NCI-H1436 treated with DMSO at 0.1 percent for 48 hours (cell line): Measurements from ENCODE around the gene IGSF5.
"Not testable (repeated sequence)": the region's sequence is repeated elsewhere in the genome, so short reads cannot be mapped to it uniquely, and the experiment has no call there.

Source experiments
- DNase-seq: peaks from one replicate; lab custom pipeline; 2025; lab: John Stamatoyannopoulos, UW

IGSF5 gene

DNA sequence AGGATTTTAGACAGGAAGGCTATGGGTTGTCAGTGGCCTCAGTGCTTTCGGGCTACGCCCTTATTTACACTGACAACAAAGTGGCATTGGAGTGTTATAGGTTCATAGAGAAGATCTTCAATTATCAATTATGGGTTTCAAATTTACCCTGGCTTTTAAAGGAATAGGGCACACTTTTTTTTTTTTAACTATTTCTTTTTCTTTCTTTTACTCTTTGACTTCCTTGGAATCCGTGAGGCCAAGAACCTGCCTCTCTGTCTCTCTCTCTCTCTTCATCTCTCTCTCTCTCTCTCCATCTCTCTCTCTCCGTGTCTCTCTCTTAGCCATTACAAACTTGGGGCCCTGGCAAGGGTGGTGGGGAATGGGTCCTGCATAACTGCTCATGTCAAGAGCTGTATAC lies at the start of gene IGSF5:
Gene IGSF5 (plus strand): TSS at position 301 of the 400 bp plus-strand sequence. CDS start 327 bp downstream, outside the sequence.
- not testable (repeated sequence) for DNase-seq

DNA sequence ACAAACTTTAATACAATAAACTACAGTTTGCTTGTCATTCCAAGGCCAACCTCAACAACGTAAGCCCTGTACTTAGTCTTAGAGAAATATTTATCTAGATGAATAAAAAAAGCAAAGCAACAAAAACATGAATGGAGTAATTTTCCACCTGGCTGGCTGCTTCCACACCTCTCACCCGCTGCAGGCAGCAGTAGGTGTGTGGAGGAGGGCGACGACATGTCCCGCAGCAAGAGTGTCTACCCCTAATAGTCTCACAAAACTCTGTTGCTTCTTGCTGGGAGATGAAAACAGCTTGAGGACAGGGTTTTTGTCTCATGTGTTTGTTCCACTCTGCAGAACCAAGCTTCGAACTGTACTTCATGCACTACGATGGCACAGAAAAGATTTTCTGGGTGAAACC lies 48.8 kb upstream of the IGSF5 start:
- no peak for DNase-seq

DNA sequence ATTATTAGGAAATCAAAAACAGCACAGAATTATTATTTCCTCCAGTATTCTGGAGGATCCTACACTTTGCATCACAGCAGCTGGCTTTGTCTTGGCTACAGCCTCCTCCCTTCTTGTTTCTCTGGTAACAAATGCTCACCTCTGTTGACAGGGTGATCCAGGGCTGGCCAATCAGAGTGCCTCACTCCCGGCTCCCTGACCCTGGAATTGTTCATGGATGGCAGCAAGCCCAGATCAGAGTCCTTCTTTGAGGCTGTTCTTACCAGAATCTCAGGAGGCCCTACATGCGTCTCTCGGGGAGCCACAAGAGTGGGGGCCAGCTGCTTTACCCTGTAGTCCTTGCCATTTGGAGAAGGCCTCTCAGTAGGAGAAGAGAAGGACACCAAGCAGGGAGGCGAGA lies 48.4 kb upstream of the IGSF5 start:
- DNase-seq, result no peak

GRCh38 chr21:39700318-39700717 lies 44.7 kb upstream of the IGSF5 start:
- DNase-seq, result no peak

- DNase-seq, result no peak
These were observed 41.4 kb upstream of the IGSF5 start for GRCh38 chr21:39703578-39703977.

GRCh38 chr21:39705849-39706248 lies 39.1 kb upstream of the IGSF5 start:
- DNase-seq, result no peak

DNA sequence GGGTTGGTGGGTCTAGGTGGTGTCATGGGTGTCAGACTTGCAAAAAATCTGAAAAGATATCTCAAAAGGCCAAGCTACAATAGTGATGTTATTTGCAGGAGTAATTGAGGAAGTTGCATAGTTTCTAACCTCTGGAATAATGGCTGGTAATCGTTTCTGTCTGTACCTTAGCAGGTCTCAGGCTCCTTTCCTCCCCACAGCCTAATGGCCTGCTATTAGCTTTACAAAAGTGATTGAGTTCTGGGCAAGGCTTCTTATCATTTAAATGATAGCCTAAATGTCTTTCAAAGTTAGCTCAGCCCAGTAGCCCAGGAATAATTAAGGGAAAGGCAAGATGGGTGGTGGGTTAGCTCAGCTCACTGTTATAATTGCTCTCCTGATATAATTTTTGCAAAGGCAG lies 37.7 kb upstream of the IGSF5 start:
- DNase-seq, result no peak

DNA sequence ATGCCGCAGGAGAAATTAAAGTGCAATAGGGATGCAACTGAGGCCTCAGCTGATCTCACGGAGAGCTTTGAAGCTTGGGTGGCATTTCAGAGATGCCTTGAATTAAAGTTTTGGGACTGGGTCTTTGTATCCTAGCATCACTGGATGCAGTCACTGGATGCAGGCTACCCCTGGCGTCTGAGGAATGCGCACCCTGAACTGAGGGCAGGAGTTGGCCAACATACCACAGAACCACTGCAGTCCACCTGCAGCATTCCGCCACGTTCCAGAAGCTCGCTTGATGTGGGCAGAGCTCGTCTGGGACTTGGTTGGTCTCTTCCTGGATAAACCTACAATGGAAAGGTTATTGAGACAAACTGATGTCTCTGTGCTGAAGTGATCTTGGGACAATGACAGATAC lies 34.1 kb upstream of the IGSF5 start:
- DNase-seq, result no peak

GRCh38 chr21:39712273-39712672 lies 32.7 kb upstream of the IGSF5 start:
- no peak for DNase-seq

GRCh38 chr21:39712976-39713375 lies 32.0 kb upstream of the IGSF5 start:
- DNase-seq, result no peak

- no peak for DNase-seq
These were observed 31.1 kb upstream of the IGSF5 start for GRCh38 chr21:39713905-39714304.

DNA sequence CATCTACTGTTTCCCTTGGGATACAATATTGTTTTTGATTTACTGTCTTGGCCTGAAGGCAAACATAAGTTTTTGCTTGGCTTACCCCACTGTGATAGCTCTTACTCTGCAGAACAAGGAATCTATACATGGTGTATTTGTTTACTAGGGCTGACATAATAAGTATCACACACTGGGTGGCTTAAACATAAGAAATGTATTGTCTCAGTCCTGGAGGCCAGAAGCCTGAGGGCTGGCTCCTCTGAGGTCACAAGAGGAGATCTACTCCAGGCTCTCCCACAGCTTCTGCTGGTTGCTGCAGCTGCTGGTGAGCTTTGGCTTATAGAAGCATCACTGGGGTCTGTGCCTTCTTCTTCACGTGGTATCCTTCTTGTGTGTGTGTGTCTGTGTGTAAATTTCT lies 30.7 kb upstream of the IGSF5 start:
- DNase-seq, result no peak

DNA sequence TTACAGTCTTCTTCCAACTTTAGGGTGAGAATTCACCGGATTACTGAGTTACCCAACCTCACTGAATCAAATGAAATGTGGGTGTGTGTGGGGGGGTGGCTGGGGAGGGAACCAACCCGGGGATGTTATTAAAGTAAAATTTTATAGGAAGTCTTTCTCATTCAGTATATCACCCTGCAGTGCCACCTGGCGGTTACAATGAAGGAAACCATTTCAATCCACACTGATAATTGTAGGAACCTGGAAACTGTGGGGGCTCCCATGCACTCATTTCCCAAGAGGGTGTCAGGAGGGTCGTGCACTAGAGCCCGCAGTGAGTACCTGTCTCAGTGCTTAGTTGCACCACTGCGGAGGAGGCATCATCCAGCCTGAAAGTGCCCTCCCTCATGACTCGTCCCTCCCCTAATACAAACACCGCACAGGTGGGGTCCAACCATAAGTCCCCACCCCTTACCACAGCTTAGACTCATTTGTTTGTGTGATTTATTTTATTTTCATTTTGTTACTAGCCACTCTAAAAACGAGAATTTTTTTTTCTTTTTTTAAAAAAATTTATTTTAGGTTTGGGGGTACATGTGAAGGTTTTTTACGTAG lies 29.1 kb upstream of the IGSF5 start:
- DNase-seq, result peak; percentile 3

DNA sequence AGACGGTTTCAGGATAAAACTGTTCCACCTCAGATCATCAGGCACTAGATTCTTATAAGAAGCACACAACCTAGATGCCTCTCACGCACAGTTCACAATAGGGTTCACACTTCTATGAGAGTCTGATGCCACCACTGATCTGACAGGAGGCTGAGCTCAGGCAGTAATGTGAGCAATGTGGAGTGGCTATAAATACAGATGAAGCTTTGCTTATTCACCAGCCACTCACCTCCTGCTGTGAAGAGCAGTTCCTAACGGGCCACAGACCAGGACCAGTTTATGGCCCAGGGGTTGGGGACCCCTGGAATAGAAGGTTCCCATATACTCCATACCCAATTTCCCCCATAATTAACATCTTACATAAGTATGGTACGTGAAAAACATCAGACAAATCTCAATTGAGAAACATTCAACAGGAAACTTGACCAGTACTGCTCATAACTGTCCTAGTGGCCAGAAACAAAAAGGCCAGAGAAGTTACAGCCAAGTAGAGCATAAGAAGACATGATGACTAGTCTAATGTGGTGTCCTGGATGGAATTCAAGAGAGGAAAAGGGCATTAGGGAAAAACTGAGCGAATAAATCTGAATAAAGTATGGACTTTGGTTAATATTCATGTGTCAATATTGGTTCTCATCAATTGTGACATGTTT lies 24.7 kb upstream of the IGSF5 start:
- DNase-seq, result no peak

GRCh38 chr21:39721885-39722284 lies 23.1 kb upstream of the IGSF5 start:
- no peak for DNase-seq

- no peak for DNase-seq
These were observed 20.0 kb upstream of the IGSF5 start for GRCh38 chr21:39724944-39725343.

DNA sequence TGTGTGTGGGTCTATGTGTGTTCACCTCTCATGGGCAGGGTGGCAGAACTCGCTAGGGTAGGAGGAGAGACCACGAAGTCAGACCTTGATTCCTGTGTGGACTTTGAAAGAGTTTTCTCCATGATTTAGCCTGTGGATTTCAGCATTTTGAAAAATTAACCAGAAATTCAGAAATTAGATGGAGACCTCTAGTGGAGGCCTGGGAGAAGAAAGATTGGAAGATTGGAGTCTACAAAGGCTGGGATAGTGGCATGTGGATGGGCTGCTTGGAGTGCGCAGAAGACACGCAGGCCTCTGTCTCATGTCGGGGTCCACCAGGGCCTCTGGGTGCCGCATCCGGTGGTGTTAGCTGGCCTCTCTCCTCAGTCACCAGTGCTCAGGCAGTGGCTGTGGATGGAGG lies 18.9 kb upstream of the IGSF5 start:
- no peak for DNase-seq

GRCh38 chr21:39727401-39728120 lies 17.4 kb upstream of the IGSF5 start:
- no peak for DNase-seq

DNA sequence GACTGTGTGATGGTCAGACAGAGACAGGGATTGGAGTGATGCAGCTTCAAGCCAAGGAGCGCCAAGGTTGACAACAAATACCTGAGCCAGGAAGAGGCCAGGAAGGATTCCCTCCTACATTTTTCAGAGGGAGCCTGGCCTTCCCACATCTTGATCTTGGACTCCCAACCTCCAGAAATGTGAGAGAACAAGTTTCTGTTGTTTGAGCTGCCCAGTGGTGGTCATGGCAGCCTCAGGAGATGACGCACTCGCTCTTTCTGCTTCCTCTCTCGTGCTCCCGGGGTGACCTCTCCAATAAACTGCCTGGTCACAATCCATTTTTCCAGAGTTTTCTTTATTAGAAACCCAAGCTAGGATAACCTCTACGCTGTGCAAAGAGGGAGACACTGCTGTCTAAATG lies 16.6 kb upstream of the IGSF5 start:
- DNase-seq, result no peak

- DNase-seq, result no peak
These were observed 14.4 kb upstream of the IGSF5 start for GRCh38 chr21:39730418-39731157.

DNA sequence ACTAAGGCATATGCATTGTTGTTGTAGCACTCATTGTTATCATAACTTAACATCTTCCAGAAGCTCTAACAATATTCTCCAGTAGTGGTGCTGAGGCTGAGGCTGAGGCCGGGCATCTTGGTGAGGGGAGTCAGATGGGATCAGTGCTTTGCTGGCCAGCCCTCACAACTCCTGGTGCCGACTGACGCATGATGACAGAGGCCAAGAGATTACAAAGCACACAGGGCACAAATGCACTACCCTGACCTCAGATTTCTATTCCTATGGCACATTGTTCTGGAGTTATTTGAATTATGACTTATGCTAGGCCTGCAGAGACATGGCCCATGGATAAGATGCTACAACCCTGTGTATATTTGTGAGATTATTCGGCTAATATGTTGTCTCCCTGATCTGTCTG lies 8.3 kb upstream of the IGSF5 start:
- DNase-seq, result no peak

DNA sequence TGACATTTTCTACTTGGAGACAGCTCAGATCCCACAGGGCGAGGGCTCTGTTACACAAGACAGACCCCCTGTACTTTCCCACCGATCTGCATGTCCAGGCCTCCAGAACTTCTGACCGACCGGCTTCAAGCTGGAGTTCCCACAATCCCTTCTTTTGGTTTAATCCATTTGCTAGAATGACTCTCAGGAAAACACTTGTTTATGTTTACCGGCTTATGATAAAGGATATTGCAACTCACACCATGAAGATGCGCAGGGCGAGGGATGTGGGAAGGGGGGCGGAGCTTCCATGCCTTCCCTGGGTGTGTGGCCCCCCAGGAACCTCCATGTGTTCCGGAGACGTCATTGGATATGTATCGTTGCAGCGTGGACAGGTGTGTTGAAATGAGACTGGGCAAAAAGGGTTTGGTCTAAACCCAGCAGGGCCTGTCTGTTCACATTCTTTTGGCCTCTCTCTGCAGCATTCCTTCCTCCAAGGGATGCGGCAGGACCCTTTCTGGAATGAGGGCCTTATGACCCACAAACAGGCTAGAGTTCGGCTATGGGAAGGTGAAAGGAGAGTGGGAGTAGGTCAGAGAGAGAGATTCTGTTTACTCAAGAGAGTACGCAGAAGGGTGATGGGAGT lies 7.5 kb upstream of the IGSF5 start:
- DNase-seq, result no peak
